GM23338 (cell line): ENCODE results near the gene KCNIP1. TPM values are rescaled to one million over a fixed set of nuclear protein-coding genes. Genes with fewer than 3 reads are reported as not detected.

Source experiments
- ATAC-seq: fragments of 200-7000 bp; cut with Tn5 transposase; 3 replicates; pipeline ENCODE4 v1.9.1; 2020
- DNase-seq: peaks from one replicate; pipeline ENCODE4 v3.0.0-alpha.2; 2015; ENCODE audit warnings: low spot score
- H2AFZ ChIP-seq: fragments of 200-600 bp; sonication (generic); 2 replicates; pipeline ENCODE4 v1.8.0; 2016; ENCODE audit warnings: antibody characterized with exemption, mild to moderate bottlenecking, moderate library complexity
- H3F3A ChIP-seq: fragments of 200-600 bp; sonication (generic); replicated peaks from 2 replicates; pipeline ENCODE4 v1.8.0; 2017; ENCODE audit warnings: antibody characterized with exemption, mixed run types, low read depth
- H3K27ac ChIP-seq: fragments of 200-600 bp; sonication (generic); 2 replicates; pipeline ENCODE4 v1.6.1; 2016; ENCODE audit warnings: low read depth
- H3K27me3 ChIP-seq: fragments of 200-600 bp; sonication (generic); 2 replicates; pipeline ENCODE4 v1.8.0; 2016; ENCODE audit warnings: mild to moderate bottlenecking, mixed run types, moderate library complexity; ENCODE audit not compliant: insufficient read depth
- H3K36me3 ChIP-seq: fragments of 200-600 bp; sonication (generic); 2 replicates; pipeline ENCODE4 v1.8.0; 2016; ENCODE audit warnings: mild to moderate bottlenecking; ENCODE audit not compliant: insufficient read depth
- H3K4me1 ChIP-seq: fragments of 200-600 bp; sonication (generic); 2 replicates; pipeline ENCODE4 v1.8.0; 2016; ENCODE audit warnings: mild to moderate bottlenecking, moderate library complexity; ENCODE audit not compliant: insufficient read depth
- H3K4me2 ChIP-seq: fragments of 200-600 bp; sonication (generic); 2 replicates; pipeline ENCODE4 v1.7.1; 2017; ENCODE audit warnings: mixed run types
- H3K4me3 ChIP-seq: fragments of 200-600 bp; sonication (generic); 2 replicates; pipeline ENCODE4 v1.6.1; 2016; ENCODE audit warnings: mixed run types
- H3K79me2 ChIP-seq: fragments of 200-600 bp; sonication (generic); replicated peaks from 2 replicates; pipeline ENCODE4 v1.8.0; 2017; ENCODE audit warnings: mild to moderate bottlenecking; ENCODE audit not compliant: insufficient read depth
- H3K9me2 ChIP-seq: fragments of 200-600 bp; sonication (generic); 2 replicates; pipeline ENCODE4 v1.8.0; 2017; ENCODE audit not compliant: insufficient read depth
- H4K20me1 ChIP-seq: fragments of 200-600 bp; sonication (generic); replicated peaks from 2 replicates; pipeline ENCODE4 v1.8.0; 2017; ENCODE audit warnings: mild to moderate bottlenecking; ENCODE audit not compliant: insufficient read depth
- H3K27ac Mint-ChIP-seq: 2 replicates; pipeline ENCODE4 v1.8.0; 2020; ENCODE audit warnings: inconsistent platforms, mild to moderate bottlenecking, moderate library complexity, mixed read lengths
- H3K27me3 Mint-ChIP-seq: 3 replicates; pipeline ENCODE4 v1.8.0; 2022; ENCODE audit warnings: low read depth, mild to moderate bottlenecking, moderate library complexity, mixed read lengths, inconsistent platforms; ENCODE audit not compliant: insufficient read depth, poor library complexity
- H3K36me3 Mint-ChIP-seq: 3 replicates; pipeline ENCODE4 v1.8.0; 2021; ENCODE audit warnings: low read depth, mild to moderate bottlenecking, inconsistent platforms, moderate library complexity, mixed read lengths
- H3K4me1 Mint-ChIP-seq: 3 replicates; pipeline ENCODE4 v1.8.0; 2020; ENCODE audit warnings: mild to moderate bottlenecking, inconsistent platforms, mixed read lengths
- H3K4me3 Mint-ChIP-seq: 3 replicates; pipeline ENCODE4 v1.8.0; 2021; ENCODE audit warnings: moderate library complexity, mild to moderate bottlenecking, inconsistent platforms, mixed read lengths
- H3K9me3 Mint-ChIP-seq: 3 replicates; pipeline ENCODE4 v1.8.0; 2020; ENCODE audit warnings: moderate library complexity, mild to moderate bottlenecking, inconsistent platforms, mixed read lengths
- CREB1 ChIP-seq: fragments of 250-450 bp; sonication (Bioruptor Pico); IDR thresholded peaks from 2 replicates; pipeline ENCODE4 v1.5.0; 2020; ENCODE audit warnings: low read depth, mild to moderate bottlenecking, moderate library complexity
- CTCF ChIP-seq, 2 experiments: fragments of 200-600 bp in 1 of 2; sonication (generic) in 1 of 2; conservative IDR thresholded peaks; 2 replicates each; pipeline versions ENCODE4 v1.5.1 to v1.6.1; 2016 to 2017; ENCODE audit warnings: antibody characterized with exemption in 2 of 2, low read depth in 2 of 2, mild to moderate bottlenecking in 2 of 2, moderate library complexity in 1 of 2
- ETS1 ChIP-seq: IDR thresholded peaks from 2 replicates; pipeline ENCODE4 v1.6.1; 2016; ENCODE audit warnings: antibody characterized with exemption
- EZH2 ChIP-seq: fragments of 200-600 bp; sonication (generic); IDR thresholded peaks from one replicate; pipeline ENCODE4 v1.8.0; 2017; ENCODE audit warnings: antibody characterized with exemption, mild to moderate bottlenecking, low read depth; ENCODE audit not compliant: unreplicated experiment
- EZH2phosphoT487 ChIP-seq: fragments of 200-600 bp; sonication (generic); IDR thresholded peaks from one replicate; pipeline ENCODE4 v1.8.1; 2018; ENCODE audit warnings: antibody characterized with exemption; ENCODE audit not compliant: unreplicated experiment
- JUNB ChIP-seq: IDR thresholded peaks from one replicate; pipeline ENCODE4 v1.6.1; 2016; ENCODE audit warnings: antibody characterized with exemption; ENCODE audit not compliant: unreplicated experiment
- NANOG ChIP-seq: IDR thresholded peaks from 2 replicates; pipeline ENCODE4 v1.6.1; 2016; ENCODE audit warnings: antibody characterized with exemption, borderline replicate concordance
- POLR2AphosphoS5 ChIP-seq: IDR thresholded peaks from 2 replicates; pipeline ENCODE4 v1.6.1; 2016; ENCODE audit warnings: antibody characterized with exemption, low read depth
- REST ChIP-seq: IDR thresholded peaks from one replicate; pipeline ENCODE4 v1.6.1; 2018; ENCODE audit warnings: antibody characterized with exemption; ENCODE audit not compliant: unreplicated experiment
- STAT1 ChIP-seq: IDR thresholded peaks from one replicate; pipeline ENCODE4 v1.6.1; 2016; ENCODE audit warnings: antibody characterized with exemption; ENCODE audit not compliant: unreplicated experiment
- ZNF114 ChIP-seq: fragments of 250-450 bp; sonication (Bioruptor Pico); IDR thresholded peaks from 2 replicates; pipeline ENCODE4 v1.5.0; 2020; ENCODE audit warnings: mild to moderate bottlenecking, moderate library complexity
- ZNF331 ChIP-seq: fragments of 250-450 bp; sonication (Bioruptor Pico); IDR thresholded peaks from 2 replicates; pipeline ENCODE4 v1.5.0; 2020; ENCODE audit warnings: low read depth, mild to moderate bottlenecking, moderate library complexity
- ZNF462 ChIP-seq: fragments of 250-450 bp; sonication (Bioruptor Pico); IDR thresholded peaks from 2 replicates; pipeline ENCODE4 v1.5.0; 2020; ENCODE audit warnings: mild to moderate bottlenecking, moderate library complexity
- polyA plus RNA-seq: library from polyadenylated mRNA; unstranded; fragments of >200 nt; fragmentation: Nextera tagmentation; extraction: Ambion mirVana; gene quantifications from 2 replicates; pipeline ENCODE4 v1.2.1, GENCODE V29; 2016
- total RNA-seq: library from RNA; depleted of rRNA; stranded (reverse); fragments of >200 nt; shearing (Covaris generic); gene quantifications from 2 replicates; pipeline ENCODE4 v1.2.3, GENCODE V29; 2014

The KCNIP1 gene
- total and polyA plus RNA-seq, 2 experiments from 2014 or later = 0.31 to 0.87 TPM

- DNase-seq = no peak
- Histone ChIP-seq H3K79me2 (no peaks in the 10 kb centered on the region), H4K20me1 (no peaks in the 10 kb centered on the region), H3K4me2 (no peak overlapping the region), H3K27ac (no peak overlapping the region), H3K4me1 (peaks cover under 1% of the 10 kb centered on the region; the same call in 1 of the 2 replicates), H3K27me3 (no peaks in the 10 kb centered on the region), H3F3A (no peaks in the 10 kb centered on the region), H3K9me2 (no peaks in the 10 kb centered on the region), H3K4me3 (no peak overlapping the region), H3K36me3 (no peaks in the 10 kb centered on the region), H2AFZ (no peak overlapping the region)
- no peak for ATAC-seq
- Mint-ChIP-seq H3K9me3 (no peaks in the 10 kb centered on the region), H3K27ac (no peak overlapping the region), H3K36me3 (no peaks in the 10 kb centered on the region), H3K4me3 (no peak overlapping the region), H3K27me3 (peaks cover 6% of the 10 kb centered on the region), H3K4me1 (peaks cover 16% of the 10 kb centered on the region)
- TF ChIP-seq ZNF462 (CRISPR knock-in tag) = no peak
- no peak for TF ChIP-seq ETS1
- no peak for TF ChIP-seq JUNB
- no peak for TF ChIP-seq ZNF114 (CRISPR knock-in tag)
- no peak for TF ChIP-seq CREB1 (CRISPR knock-in tag)
- TF ChIP-seq ZNF331 (CRISPR knock-in tag) = no peak
- no peak for TF ChIP-seq STAT1
- no peak for TF ChIP-seq EZH2
- TF ChIP-seq REST = no peak
- no peak for TF ChIP-seq CTCF (conservative IDR thresholded peaks at IDR 0.05; ENCODE audit: low read depth in 2 of 2)
- TF ChIP-seq POLR2AphosphoS5 = no peak
- no peak for TF ChIP-seq NANOG
- no peak for TF ChIP-seq EZH2phosphoT487
These were observed 193.2 kb downstream of the KCNIP1 start for GRCh38 chr5:170697031-170697430.
